Astrocyte of the cerebellum (primary cell): Measurements from ENCODE around the gene LPAR2.

Source experiments
- DNase-seq: peaks from one replicate; pipeline ENCODE4 v3.0.0-alpha.2; 2011; ENCODE audit warnings: low read depth
- H3K4me3 ChIP-seq: 2 replicates; pipeline ENCODE4 v1.5.1; 2011; ENCODE audit warnings: mild to moderate bottlenecking, low read depth, low read length, moderate library complexity
- in situ Hi-C: cut with HindIII; loops from 2 replicates; pipeline ENCODE4 v1.10.0; 2017; ENCODE audit warnings: low sequenced_read_pairs
- TF ChIP-seq, protein P1 (sequence below): IDR thresholded peaks from 2 replicates; pipeline ENCODE4 v1.5.1; 2012; ENCODE audit warnings: low read length, low read depth, moderate library complexity, mild to moderate bottlenecking; ENCODE audit errors: missing control alignments

LPAR2 gene

DNA sequence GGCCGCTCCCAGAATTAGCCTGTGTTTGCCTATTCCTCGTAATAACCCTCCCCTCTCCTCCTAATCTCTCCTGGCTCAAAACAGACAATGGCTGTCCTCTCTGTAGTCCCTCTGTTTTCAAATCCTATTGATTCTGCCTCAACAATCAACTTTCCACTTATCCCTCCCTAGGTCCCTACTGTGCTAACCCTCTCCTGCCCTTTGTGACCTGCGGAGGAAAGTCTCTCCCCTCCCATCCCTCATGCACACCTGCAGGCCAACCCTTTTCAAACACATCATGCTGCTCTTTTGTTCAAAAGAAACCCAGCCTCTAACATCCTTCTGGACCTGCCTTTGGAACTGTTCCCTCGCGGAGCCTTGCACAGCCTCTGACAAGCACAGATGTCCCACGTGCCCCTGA is 52.6 kb downstream of the LPAR2 start:
- no peak for DNase-seq
- TF ChIP-seq, protein P1, sequence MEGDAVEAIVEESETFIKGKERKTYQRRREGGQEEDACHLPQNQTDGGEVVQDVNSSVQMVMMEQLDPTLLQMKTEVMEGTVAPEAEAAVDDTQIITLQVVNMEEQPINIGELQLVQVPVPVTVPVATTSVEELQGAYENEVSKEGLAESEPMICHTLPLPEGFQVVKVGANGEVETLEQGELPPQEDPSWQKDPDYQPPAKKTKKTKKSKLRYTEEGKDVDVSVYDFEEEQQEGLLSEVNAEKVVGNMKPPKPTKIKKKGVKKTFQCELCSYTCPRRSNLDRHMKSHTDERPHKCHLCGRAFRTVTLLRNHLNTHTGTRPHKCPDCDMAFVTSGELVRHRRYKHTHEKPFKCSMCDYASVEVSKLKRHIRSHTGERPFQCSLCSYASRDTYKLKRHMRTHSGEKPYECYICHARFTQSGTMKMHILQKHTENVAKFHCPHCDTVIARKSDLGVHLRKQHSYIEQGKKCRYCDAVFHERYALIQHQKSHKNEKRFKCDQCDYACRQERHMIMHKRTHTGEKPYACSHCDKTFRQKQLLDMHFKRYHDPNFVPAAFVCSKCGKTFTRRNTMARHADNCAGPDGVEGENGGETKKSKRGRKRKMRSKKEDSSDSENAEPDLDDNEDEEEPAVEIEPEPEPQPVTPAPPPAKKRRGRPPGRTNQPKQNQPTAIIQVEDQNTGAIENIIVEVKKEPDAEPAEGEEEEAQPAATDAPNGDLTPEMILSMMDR: no peak
- in situ Hi-C loops: no loop called here
- H3K4me3 ChIP-seq: no peak overlapping the region
